NCI-H146 treated with DMSO at 0.1 percent for 48 hours (cell line): ENCODE data around the gene CST1.
"Not testable (repeated sequence)": the region's sequence is repeated elsewhere in the genome, so short reads cannot be mapped to it uniquely, and the experiment has no call there.

Experiments
- DNase-seq: peaks from one replicate; lab custom pipeline; 2025; ENCODE audit not compliant: unreplicated experiment; lab: John Stamatoyannopoulos, UW

Gene CST1

DNA sequence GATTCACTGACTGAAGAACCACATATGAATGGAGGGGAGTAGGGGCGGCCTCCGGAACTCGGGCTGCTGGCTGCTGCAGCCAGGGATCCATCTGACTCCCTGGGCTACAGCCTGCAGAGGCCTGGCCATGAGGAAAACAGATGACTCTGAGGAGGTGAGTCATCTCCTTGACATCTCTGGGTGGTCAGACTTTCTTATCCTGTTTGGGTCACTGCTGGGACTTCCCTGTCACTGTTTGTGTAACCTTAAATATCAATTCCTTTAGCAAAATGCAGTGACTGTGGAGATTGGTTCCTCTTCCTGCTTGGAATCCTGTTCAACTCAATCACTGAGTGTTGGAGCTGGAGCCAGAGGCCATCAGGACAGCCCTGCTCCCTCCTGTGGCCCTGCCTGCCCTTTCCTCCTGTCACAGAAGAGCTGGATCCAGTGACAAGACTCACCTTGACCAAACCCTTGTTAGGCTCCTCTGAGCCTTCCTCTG lies 4.4 kb upstream of the CST1 start:
- not testable (repeated sequence) for DNase-seq

DNA sequence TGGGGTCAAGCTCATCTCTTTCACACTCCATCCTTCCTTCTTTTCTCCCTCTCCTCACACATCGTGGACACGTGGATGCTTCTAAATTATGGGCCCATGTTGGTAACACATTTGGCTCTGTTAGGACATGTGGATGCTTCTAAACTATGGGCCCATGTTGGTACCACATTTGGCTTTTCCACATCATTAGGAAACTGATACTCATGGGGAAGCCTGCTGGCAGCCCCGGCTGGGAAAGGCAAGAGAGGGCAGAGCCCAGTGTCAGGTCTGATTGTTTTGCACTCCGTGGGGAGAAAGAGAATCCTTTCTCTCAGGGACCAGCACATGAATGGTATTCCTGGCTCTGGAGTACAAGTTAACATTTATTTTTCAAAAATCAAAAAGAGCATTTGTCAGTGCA lies 4.0 kb upstream of the CST1 start:
- DNase-seq = no peak

DNA sequence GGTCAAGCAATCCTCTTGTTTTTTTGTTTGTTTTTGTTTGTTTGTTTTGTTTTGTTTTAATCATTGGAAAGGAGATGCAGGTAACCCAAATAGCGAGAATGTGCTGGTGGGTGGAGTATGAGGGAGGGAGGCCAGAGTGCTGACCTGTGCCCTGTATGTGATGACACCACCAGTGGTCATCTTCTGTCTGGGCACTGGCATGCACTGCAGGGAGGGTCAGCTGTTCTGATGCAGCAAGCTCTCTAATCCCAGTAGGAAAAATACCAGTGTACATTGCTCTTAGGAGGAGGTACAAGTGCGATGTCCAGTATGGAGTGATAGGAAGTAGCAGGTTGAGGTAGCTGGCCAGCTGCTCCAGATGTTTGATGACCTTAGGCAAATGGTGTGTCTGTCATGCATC lies 2.9 kb upstream of the CST1 start:
- DNase-seq = no peak

DNA sequence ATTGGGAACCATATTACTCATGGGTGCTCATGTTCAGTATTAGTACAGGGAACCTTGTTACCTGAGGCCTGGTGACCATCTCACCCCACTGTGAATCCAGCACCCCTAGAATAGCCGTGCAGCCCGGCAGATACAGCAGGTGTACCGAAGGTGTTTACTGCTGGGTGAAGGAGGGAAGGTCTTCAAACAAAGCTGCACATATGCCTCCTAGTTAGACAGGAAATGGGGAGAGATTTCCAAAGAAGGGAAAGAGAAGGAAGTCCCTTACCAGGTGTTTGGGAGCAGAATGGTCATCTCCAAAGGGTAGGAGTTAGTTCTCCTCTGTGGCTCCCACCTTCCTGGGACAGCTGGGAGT lies 2.4 kb upstream of the CST1 start:
- DNase-seq = no peak

DNA sequence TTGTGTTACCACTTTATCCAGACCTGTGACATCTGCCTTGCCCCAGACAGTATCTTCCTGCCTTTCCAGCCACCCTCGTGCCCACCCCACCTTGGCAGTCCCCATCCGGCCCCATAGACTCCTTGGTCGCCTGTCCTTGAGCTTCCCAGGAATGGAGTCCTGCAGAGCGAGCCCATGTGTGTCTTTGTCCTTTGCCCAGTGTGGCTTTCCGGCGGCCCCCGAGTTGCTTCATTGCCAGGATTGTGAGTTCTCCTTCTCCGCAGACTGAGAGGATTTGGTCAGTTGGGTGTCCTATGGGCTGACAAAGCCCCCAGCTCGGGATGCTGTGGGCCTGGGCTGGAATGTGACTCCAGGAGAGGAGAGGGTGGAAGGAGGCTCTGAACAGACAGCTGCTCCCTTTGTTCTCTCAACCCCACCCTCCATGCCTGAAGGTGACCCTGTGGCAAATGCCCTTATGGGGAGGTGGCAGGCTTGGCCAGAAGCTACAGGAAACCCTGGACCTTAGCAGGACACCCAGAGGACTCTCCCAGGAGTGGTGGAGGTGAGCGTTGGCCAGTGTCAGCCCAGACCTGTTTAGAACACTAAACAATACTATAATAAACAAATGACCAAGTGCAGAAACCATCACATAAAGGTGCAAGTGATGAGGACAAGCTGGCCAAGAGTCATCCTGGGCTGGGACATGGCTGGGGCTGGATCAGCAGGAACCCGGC lies 1.9 kb upstream of the CST1 start:
- DNase-seq = no peak

DNA sequence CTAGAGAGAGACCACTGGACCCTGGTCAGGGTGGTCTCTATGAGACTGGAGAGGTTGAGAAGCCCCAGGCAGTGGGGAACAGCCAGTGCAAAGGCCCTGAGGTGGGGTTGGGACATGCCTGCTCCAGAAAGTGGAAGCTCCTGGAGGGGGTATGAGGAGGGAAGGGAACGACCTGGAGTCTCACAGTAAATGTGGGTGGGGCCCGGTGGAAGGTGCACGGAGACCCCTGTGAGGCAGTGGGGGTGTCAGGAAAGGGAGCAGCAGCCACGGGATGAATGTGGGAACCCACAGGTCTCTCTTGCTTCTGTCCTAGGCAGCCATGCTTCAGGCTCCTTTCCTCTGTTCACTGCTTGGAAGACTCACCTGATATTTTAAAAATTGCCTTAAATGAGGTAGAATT lies 1.3 kb upstream of the CST1 start:
- no peak for DNase-seq

DNA sequence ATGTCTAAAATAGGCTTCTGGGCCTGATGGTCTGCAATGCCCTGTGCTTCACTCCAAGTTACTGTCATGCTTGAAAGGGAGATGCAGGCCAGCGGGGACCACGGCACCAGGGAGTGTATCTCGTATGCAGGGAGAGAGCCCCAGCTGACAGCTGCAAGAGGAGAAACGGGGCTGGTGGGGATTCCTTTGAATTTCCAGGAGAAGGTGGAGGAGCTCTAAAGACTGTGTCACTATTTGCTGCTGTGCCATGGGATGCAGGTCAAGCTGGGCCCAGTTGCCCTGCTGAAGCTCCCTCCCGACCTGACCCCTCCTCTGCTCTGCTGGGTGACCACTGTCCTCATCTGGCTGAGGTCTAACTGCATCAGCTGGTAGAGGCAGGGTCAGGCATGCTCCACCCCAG lies 989 bp downstream of the CST1 start:
- DNase-seq = no peak

DNA sequence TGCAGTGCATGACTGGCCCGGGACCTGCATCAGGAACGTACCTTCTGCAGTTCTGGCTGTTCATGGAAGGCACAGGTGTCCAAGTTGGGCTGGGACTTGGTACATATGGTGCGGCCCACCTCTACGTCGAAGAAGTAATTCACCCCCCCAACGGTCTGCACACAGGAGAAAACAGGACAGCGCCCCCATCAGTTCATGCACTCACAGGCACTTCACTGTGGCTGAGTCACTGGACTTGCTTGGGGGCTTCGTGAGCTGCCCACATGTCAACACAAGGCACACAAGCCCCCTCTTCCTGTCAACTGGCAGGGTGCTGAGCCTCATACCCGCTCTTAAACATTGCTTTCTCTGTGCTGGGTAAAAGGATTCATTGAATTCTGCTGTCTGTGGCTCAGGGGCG lies 1.8 kb downstream of the CST1 start:
- not testable (repeated sequence) for DNase-seq

DNA sequence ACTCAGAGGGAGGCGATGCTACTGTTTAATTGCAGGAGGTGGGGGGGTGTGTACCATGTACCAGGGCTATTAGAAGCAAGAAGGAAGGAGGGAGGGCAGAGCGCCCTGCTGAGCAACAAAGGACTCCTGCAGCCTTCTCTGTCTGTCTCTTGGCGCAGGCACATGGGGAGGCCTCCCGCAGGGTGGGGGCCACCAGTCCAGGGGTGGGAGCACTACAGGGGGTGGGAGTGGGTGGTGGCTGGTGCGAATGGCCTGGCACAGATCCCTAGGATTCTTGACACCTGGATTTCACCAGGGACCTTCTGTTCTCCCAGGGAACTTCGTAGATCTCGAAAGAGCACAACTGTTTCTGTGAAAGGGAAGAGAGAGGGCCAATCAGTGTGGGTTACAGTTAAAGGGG lies 3.2 kb downstream of the CST1 start:
- not testable (repeated sequence) for DNase-seq

DNA sequence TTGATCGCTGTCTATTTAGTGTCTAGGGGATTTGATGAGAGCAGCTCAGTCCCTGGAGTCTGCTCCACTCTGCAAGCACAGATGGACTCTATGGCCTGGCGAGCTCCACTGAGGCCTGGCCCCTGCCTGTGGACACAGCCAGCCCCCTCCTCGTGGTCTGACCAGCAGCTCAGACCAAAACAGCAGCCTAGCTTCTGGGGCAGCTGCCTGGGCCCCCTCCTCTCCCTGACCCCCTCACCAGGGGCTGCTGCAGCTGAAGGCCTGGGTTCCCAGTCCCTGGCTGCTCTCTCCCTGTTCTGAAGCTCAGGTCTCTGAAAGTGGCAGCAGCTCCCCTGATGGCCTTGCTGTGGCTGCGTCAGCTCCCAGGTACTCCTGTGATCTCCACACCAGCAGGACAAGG lies 3.6 kb downstream of the CST1 start:
- DNase-seq = not testable (repeated sequence)

DNA sequence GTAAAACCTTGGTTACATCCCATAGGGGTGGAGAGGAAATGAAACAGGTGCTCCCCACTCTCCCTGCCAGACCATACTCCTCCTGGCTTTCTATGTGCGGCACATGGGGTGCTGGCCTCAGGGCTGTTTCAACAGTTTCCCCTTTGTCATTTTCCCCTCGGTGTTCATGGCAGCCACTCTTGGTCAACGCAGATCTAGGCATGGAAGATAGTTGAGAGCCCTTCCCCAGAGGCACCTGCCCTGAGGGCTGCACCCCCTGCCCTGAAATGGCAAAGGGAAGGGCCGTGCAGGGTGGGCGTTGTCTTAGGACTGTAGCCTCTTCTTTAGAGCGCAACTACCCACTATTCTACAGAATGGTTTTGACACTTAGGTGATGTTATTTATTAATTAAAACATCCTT lies 4.4 kb downstream of the CST1 start:
- DNase-seq = no peak

DNA sequence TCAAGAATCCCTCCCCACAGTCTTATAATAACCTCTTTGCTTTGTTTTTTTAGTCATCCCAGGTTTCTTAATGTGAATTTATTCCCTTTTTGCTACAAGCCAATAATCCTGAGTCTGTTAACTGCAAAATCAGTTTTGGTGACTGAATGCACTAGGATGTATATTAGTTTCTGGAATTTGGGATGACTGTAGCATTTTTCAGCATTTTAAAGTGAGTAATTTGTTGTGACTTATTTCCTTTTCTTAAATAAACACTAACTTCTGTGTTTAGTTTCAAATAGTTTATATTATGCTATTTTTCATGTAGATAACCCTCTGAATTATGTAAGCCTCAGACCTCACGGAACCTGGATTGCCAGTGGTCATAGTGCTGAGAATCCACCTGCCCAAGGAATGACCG lies 5.5 kb downstream of the CST1 start:
- DNase-seq = no peak

DNA sequence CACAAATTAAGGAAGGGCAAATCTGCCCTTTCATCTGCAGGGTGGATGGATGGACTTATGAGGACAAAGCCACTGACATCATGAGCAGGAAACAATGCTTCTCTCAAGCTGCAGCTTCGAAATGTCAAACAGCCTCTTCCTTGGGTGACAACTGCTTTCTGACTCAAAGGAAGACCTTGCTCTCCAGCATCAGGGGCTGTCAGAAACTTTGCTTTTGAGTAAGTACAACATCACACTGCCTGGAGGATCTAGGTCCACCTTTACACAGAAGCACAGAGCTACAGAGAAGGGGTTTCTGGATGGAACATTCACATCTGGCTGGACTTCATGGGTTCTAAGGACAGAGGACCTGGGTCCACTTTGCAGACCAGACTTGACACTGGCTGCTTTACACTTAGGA lies 5.9 kb downstream of the CST1 start:
- DNase-seq = no peak

DNA sequence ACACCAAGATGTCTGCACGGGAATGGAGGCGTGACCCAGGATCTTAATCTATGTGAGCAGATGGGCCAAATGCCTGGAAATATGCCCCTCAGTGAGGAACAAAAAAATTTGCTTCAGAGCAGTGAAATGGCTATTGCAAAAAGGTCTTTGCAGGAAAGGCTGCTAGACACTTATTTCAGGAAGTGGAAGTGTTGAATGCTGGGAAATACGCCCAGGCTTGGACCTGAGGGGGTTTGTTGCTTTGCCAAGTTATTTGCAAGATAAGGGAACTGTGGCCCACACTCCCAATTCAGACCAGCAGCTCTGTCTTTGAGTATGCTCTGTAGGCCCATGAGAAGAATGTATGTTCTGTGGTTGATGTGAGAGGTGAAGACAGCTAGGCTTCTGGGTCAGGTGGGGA lies 15.3 kb downstream of the CST1 start:
- DNase-seq = not testable (repeated sequence)

DNA sequence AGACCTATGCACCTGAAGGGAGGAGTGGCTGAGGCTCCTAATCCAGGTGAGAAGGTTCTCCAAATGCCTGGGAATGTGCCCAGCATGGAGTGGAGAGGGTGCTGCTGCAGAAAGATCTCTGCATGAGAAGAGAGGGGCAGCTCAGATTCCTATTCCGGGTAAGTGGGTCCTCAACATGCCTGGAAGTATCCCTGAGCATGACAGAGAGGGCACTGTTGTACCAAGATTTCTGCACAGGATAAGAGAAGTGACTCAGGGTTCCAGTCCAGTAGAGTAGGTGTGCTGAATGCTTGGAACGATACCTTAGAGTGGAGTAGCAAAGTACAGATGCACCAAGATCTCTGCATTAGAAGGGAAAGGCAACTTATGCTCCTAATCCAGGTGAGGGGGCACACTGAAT lies 15.8 kb downstream of the CST1 start:
- not testable (repeated sequence) for DNase-seq

DNA sequence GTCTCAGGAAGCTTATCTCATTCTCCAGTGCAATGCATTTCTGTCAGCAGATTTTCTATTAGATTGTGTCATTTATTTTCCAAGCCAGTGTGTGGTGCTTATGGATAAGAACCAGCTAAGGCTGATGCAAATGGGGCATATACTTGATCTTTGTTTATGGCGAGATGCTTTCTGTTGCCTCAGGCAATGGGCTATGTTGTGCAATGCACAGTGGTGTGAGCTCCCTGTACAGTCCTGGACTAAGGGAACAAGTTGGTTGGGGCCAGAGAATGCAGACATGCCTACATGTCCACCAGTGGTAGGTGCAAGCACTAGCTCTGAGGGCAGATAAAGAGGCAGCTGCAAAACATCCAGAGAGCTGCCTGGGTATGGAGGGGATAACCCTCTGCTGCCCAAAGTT lies 16.3 kb downstream of the CST1 start:
- not testable (repeated sequence) for DNase-seq

DNA sequence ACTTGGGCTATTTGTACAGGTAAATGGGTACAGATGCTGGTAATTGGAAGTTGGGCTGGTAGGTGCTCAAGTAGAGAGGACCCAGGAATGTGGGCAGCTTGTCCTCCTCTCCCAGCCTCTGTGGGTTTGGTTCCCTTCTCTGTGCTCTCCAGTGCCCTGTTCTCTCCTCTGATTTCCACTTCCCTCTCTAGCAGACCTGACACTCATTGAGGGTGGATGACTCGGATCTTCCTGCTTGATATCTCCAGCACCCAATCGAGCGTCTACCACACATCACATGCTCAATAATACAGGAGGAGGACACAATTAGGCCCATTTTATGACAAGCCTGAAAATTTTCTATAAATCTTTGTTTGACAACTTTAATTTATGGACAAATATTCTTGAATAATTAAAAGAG lies 23.7 kb downstream of the CST1 start:
- no peak for DNase-seq

DNA sequence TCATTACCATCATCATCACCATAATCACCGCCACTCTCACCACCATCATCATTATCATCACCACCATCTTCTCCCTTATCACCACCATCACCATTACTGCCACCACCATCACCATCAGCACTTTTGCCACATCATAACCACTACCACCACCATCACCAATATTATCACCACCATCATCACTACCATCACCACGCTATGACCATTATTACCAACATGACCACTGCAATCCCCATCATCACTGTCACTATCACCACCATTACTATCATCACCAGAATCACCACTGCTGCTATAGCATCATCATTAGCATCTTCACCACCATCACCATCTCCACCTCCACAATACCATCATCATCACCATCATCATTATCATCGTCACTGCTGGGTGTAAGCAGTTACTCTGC lies 25.6 kb downstream of the CST1 start:
- no peak for DNase-seq

DNA sequence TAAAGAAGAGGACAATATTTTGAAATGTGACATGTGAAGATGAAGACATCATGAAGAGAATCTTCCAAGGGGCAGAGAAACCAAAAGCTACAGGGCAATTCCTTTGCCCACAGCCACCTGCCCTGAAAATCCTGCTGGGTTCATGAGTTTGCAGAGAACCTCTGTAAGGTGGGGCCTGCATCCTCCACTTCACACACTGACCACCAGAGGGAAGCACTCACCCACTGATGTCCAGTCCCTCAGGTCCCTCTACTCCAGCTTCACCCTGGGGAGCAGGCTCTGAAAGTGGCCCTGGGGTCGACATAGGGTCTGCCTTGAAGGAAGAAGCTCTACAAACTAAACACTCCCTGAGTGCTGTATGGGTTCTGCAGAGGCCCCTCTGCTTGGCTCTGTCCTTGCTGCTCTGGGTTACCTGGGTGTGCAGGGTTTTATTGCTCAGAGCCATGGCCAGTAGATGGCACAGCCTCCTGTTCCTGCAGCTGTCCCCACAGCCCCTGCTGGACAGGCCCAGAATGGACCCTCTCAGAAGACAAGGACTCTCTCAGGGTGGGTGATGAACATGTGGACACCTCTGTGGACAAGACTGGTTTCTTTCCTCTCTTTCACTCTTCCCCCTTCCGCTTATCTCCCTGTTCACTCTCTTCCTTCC lies 27.0 kb downstream of the CST1 start:
- DNase-seq = not testable (repeated sequence)

DNA sequence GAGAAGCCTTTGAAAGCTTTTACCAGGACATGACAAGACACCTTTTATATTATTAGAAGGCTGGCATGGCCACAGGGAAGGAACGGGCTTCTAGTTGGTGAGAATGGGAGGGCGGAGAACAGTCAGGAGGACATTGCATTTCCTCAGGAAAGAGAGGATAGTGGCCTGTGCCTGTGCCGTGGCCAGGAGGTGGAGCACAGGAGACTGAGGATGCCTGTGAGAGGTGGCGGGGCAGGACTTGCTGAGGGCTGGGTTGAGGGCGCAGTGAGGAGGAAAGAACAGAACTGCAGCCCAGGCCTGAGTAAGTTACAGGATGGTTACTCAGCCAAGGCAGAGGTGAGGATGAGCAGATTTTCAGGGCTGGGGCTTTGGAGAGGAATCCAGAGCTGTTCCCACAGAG lies 27.9 kb downstream of the CST1 start:
- DNase-seq = not testable (repeated sequence)

DNA sequence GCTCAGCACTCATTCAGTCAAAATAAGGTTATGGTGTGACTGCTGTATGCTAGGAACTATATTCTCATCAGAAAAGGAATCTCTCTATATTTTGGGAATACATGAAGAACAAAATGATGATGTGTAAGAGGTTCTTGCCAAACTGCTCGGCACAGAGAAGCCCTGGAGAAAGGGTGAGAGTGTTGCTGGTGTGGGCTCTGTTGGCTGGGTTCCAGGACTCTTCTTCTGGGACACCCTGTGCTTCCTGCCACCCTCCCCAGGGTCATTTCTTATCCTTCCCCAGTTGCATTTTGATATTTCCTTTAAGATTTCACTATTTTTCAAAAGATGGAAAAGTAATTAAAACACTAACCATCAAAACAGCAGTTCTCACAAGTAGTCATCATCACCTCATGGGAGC lies 28.8 kb downstream of the CST1 start:
- DNase-seq = no peak

DNA sequence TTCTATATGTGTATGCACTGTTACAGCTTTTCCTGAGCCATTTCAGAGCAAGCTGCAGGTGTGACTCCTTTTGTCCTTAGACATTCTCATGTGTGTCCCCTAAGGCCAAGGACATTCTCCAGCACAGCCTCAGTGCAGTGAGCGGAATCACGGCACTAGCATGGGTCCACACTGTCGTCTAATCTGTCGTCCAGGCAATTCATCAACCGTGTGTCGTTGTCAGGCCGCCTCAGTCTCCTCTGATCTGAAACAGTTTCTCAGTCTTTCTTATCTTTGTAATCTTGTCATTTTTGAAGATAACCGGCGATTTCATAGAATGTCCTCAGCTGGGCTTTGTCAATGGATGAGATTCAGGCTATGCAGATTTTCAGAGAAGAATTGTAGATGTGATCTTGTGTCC lies 31.4 kb downstream of the CST1 start:
- DNase-seq = not testable (repeated sequence)

DNA sequence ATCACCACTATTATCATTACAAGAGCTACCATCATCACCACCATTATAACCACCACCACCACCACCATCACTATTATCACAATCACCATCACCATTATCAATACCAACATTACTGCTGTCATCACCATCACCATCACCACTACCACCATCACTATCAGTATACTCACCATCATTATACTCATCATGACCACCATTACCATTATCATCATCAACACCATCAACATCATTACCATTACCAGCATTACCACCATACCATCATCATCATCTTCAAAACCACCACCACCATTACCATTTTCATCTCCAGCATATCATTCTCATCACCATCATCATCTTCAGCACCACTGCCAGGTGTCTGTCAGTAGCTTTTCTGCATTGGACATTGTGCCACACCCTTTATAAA lies 39.0 kb downstream of the CST1 start:
- DNase-seq = not testable (repeated sequence)
